ENCODE measurements around the gene PEX11A.

GRCh38 chr15:89677381-89677780 is 13.2 kb downstream of the PEX11A start:
- TF ChIP-seq, protein P1, sequence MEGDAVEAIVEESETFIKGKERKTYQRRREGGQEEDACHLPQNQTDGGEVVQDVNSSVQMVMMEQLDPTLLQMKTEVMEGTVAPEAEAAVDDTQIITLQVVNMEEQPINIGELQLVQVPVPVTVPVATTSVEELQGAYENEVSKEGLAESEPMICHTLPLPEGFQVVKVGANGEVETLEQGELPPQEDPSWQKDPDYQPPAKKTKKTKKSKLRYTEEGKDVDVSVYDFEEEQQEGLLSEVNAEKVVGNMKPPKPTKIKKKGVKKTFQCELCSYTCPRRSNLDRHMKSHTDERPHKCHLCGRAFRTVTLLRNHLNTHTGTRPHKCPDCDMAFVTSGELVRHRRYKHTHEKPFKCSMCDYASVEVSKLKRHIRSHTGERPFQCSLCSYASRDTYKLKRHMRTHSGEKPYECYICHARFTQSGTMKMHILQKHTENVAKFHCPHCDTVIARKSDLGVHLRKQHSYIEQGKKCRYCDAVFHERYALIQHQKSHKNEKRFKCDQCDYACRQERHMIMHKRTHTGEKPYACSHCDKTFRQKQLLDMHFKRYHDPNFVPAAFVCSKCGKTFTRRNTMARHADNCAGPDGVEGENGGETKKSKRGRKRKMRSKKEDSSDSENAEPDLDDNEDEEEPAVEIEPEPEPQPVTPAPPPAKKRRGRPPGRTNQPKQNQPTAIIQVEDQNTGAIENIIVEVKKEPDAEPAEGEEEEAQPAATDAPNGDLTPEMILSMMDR (IDR thresholded peaks at IDR 0.05): no peak
- TF ChIP-seq POLR2A (IDR thresholded peaks at IDR 0.05): no peak

All from lower leg skin (tissue), 3 donors.